ENCODE measurements around the gene HYLS1. TPM values are rescaled to one million over a fixed set of nuclear protein-coding genes. Genes with fewer than 3 reads are reported as not detected.

The HYLS1 gene
- polyA plus RNA-seq, 1 donor (not counting 4 experiments of a cell fraction or from before 2014, with no cell fraction given), result 7.2 TPM

GRCh38 chr11:125931116-125931515, 43.6 kb downstream of the HYLS1 start:
- no peaks in the 10 kb centered on the region for H3K4me1 ChIP-seq (ENCODE audit: control insufficient read depth, extremely low read depth, insufficient read depth, low read length)
- H3K27me3 ChIP-seq (ENCODE audit: control insufficient read depth, extremely low read depth, insufficient read depth, low read length), result peaks cover 31% of the 10 kb centered on the region
- no peak overlapping the region for H2AFZ ChIP-seq (ENCODE audit: control insufficient read depth, low read length)
- FAIRE-seq (no peak), DNase-seq (ENCODE audit: low read depth, low spot score) (no peak)
- H3K9me1 ChIP-seq (ENCODE audit: control insufficient read depth, extremely low read depth, insufficient read depth, low read length), result no peaks in the 10 kb centered on the region
- no peak overlapping the region for H3K4me2 ChIP-seq (ENCODE audit: control insufficient read depth, extremely low read depth, insufficient read depth, low read depth, low read length)
- no peaks in the 10 kb centered on the region for H3K79me2 ChIP-seq (ENCODE audit: control insufficient read depth, insufficient read depth, low read length)
- dilution Hi-C loops (cut with MboI; ENCODE audit: extremely low pct_ligation_motif_present, low sequenced_read_pairs), result loop anchor here (25.0 kb wide), 1 partner anchor 281 kb away; the partner anchor contains the start of genes FAM118B and RPUSD4
- TF ChIP-seq CTCF (optimal IDR thresholded peaks at IDR 0.05 in 1 of 3, IDR thresholded peaks at IDR 0.05 in 1 of 3, conservative IDR thresholded peaks at IDR 0.05 in 1 of 3; ENCODE audit: extremely low read depth in 1 of 3, insufficient read depth in 2 of 3, low read length in 3 of 3) (no peak), EZH2 (IDR thresholded peaks at IDR 0.05; ENCODE audit: low read length) (no peak)
- no peak overlapping the region for H3K9ac ChIP-seq (ENCODE audit: control insufficient read depth, extremely low read depth, insufficient read depth, low read length)
- H4K20me1 ChIP-seq (ENCODE audit: control insufficient read depth, extremely low read depth, insufficient read depth, low read length), result no peaks in the 10 kb centered on the region
- H3K4me3 ChIP-seq (ENCODE audit: control insufficient read depth in 2 of 3, extremely low read depth in 1 of 3, insufficient read depth in 2 of 3, low read depth in 1 of 3, low read length in 3 of 3), result no peak overlapping the region
- H3K9me3 ChIP-seq (ENCODE audit: control insufficient read depth, low read depth, low read length), result no peaks in the 10 kb centered on the region
- H3K36me3 ChIP-seq (ENCODE audit: control insufficient read depth in 2 of 2, extremely low read depth in 1 of 2, insufficient read depth in 2 of 2, low read length in 2 of 2), result no peaks in the 10 kb centered on the region
- no peak overlapping the region for H3K27ac ChIP-seq (ENCODE audit: control insufficient read depth, insufficient read depth, low read length)

- TF ChIP-seq CTCF (optimal IDR thresholded peaks at IDR 0.05 in 1 of 3, IDR thresholded peaks at IDR 0.05 in 1 of 3, conservative IDR thresholded peaks at IDR 0.05 in 1 of 3; ENCODE audit: extremely low read depth in 1 of 3, insufficient read depth in 2 of 3, low read length in 3 of 3) (no peak), EZH2 (IDR thresholded peaks at IDR 0.05; ENCODE audit: low read length) (no peak)
- H3K4me1 ChIP-seq (ENCODE audit: control insufficient read depth, extremely low read depth, insufficient read depth, low read length), result no peaks in the 10 kb centered on the region
- no peaks in the 10 kb centered on the region for H3K9me1 ChIP-seq (ENCODE audit: control insufficient read depth, extremely low read depth, insufficient read depth, low read length)
- no peaks in the 10 kb centered on the region for H3K9me3 ChIP-seq (ENCODE audit: control insufficient read depth, low read depth, low read length)
- no peaks in the 10 kb centered on the region for H3K36me3 ChIP-seq (ENCODE audit: control insufficient read depth in 2 of 2, extremely low read depth in 1 of 2, insufficient read depth in 2 of 2, low read length in 2 of 2)
- dilution Hi-C loops (cut with MboI; ENCODE audit: extremely low pct_ligation_motif_present, low sequenced_read_pairs), result loop anchor here (25.0 kb wide), 1 partner anchor 281 kb away; the partner anchor contains the start of genes FAM118B and RPUSD4
- no peak for FAIRE-seq
- H3K9ac ChIP-seq (ENCODE audit: control insufficient read depth, extremely low read depth, insufficient read depth, low read length), result no peak overlapping the region
- H3K79me2 ChIP-seq (ENCODE audit: control insufficient read depth, insufficient read depth, low read length), result no peaks in the 10 kb centered on the region
- no peaks in the 10 kb centered on the region for H4K20me1 ChIP-seq (ENCODE audit: control insufficient read depth, extremely low read depth, insufficient read depth, low read length)
- H3K27ac ChIP-seq (ENCODE audit: control insufficient read depth, insufficient read depth, low read length), result no peak overlapping the region
- peaks cover 31% of the 10 kb centered on the region for H3K27me3 ChIP-seq (ENCODE audit: control insufficient read depth, extremely low read depth, insufficient read depth, low read length)
- H2AFZ ChIP-seq (ENCODE audit: control insufficient read depth, low read length), result no peak overlapping the region
- no peak overlapping the region for H3K4me2 ChIP-seq (ENCODE audit: control insufficient read depth, extremely low read depth, insufficient read depth, low read depth, low read length)
- DNase-seq (ENCODE audit: low read depth, low spot score), result no peak
- no peak overlapping the region for H3K4me3 ChIP-seq (ENCODE audit: control insufficient read depth in 2 of 3, extremely low read depth in 1 of 3, insufficient read depth in 2 of 3, low read depth in 1 of 3, low read length in 3 of 3)
Measured at GRCh38 chr11:125931668-125932067, 44.2 kb downstream of the HYLS1 start.

Measured in keratinocyte (primary cell).